SK-N-SH treated with all-trans-retinoic acid at 6 μM for 48 hours (cell line): ENCODE data around the gene CNTNAP2.

ENCODE experiments used
- ATAC-seq: fragments of 200-7000 bp; cut with Tn5 transposase; 3 replicates; pipeline ENCODE4 v1.9.1; 2020; ENCODE audit warnings: mild to moderate bottlenecking, moderate library complexity
- ARNTL ChIP-seq: fragments of 450-650 bp; formaldehyde crosslinking; IDR thresholded peaks from 2 replicates; pipeline ENCODE4 v1.5.0; 2020; ENCODE audit warnings: low read depth, mild to moderate bottlenecking, moderate library complexity, borderline replicate concordance
- BACH2 ChIP-seq: fragments of 250-450 bp; sonication (Bioruptor Pico); IDR thresholded peaks from 2 replicates; pipeline ENCODE4 v1.9.0; 2021; ENCODE audit warnings: mild to moderate bottlenecking, borderline replicate concordance
- CREB5 ChIP-seq: fragments of 250-450 bp; sonication (Bioruptor Pico); IDR thresholded peaks from 2 replicates; pipeline ENCODE4 v1.5.1; 2020; ENCODE audit warnings: low read depth, mild to moderate bottlenecking, moderate library complexity
- CSDC2 ChIP-seq: fragments of 250-450 bp; sonication (Bioruptor Pico); IDR thresholded peaks from 2 replicates; pipeline ENCODE4 v1.5.0; 2020; ENCODE audit warnings: mild to moderate bottlenecking, moderate library complexity
- ESRRG ChIP-seq: fragments of 250-450 bp; sonication (Bioruptor Pico); IDR thresholded peaks from 2 replicates; pipeline ENCODE4 v1.6.1; 2021; ENCODE audit warnings: mild to moderate bottlenecking
- GLIS3 ChIP-seq: fragments of 250-450 bp; sonication (Bioruptor Pico); IDR thresholded peaks from 2 replicates; pipeline ENCODE4 v1.5.0; 2020; ENCODE audit warnings: mild to moderate bottlenecking, moderate library complexity
- ISL1 ChIP-seq: fragments of 250-450 bp; sonication (Bioruptor Pico); IDR thresholded peaks from 2 replicates; pipeline ENCODE4 v2.1.2; 2022; ENCODE audit warnings: mild to moderate bottlenecking, moderate library complexity
- OSR1 ChIP-seq: fragments of 250-450 bp; sonication (Bioruptor Pico); IDR thresholded peaks from 2 replicates; pipeline ENCODE4 v1.8.0; 2022; ENCODE audit warnings: moderate library complexity, mild to moderate bottlenecking, inconsistent platforms
- PATZ1 ChIP-seq: fragments of 250-450 bp; sonication (Bioruptor Pico); IDR thresholded peaks from 2 replicates; pipeline ENCODE4 v1.8.0; 2020; ENCODE audit warnings: mild to moderate bottlenecking, moderate library complexity, borderline replicate concordance
- POU6F1 ChIP-seq: fragments of 250-450 bp; sonication (Bioruptor Pico); IDR thresholded peaks from 2 replicates; pipeline ENCODE4 v1.8.0; 2021; ENCODE audit warnings: low read depth, mild to moderate bottlenecking, moderate library complexity, borderline replicate concordance
- RARB ChIP-seq: fragments of 250-450 bp; sonication (Bioruptor Pico); IDR thresholded peaks from 2 replicates; pipeline ENCODE4 v1.8.0; 2021; ENCODE audit warnings: mild to moderate bottlenecking, moderate library complexity
- SNAI2 ChIP-seq: fragments of 250-450 bp; sonication (Bioruptor Pico); IDR thresholded peaks from 2 replicates; pipeline ENCODE4 v1.5.0; 2020; ENCODE audit warnings: mild to moderate bottlenecking, moderate library complexity
- TCF4 ChIP-seq: fragments of 250-450 bp; sonication (Bioruptor Pico); IDR thresholded peaks from 2 replicates; pipeline ENCODE4 v1.8.0; 2021; ENCODE audit warnings: mild to moderate bottlenecking, moderate library complexity, borderline replicate concordance
- TOX ChIP-seq: fragments of 250-450 bp; sonication (Bioruptor Pico); IDR thresholded peaks from 2 replicates; pipeline ENCODE4 v1.8.0; 2021; ENCODE audit warnings: mild to moderate bottlenecking, moderate library complexity, borderline replicate concordance
- TSHZ2 ChIP-seq: fragments of 250-450 bp; sonication (Bioruptor Pico); IDR thresholded peaks from 2 replicates; pipeline ENCODE4 v1.5.0; 2020; ENCODE audit warnings: mild to moderate bottlenecking, moderate library complexity
- ZC3H10 ChIP-seq: fragments of 250-450 bp; sonication (Bioruptor Pico); IDR thresholded peaks from 2 replicates; pipeline ENCODE4 v1.5.1; 2021; ENCODE audit warnings: mild to moderate bottlenecking, moderate library complexity
- ZFP3 ChIP-seq: fragments of 250-450 bp; sonication (Bioruptor Pico); IDR thresholded peaks from 2 replicates; pipeline ENCODE4 v1.5.0; 2020; ENCODE audit warnings: mild to moderate bottlenecking, moderate library complexity
- ZFP30 ChIP-seq: fragments of 450-650 bp; formaldehyde crosslinking; IDR thresholded peaks from 2 replicates; pipeline ENCODE4 v1.5.0; 2022; ENCODE audit warnings: mild to moderate bottlenecking, moderate library complexity
- ZNF565 ChIP-seq: fragments of 450-650 bp; formaldehyde crosslinking; conservative IDR thresholded peaks from 2 replicates; pipeline ENCODE4 v1.5.0; 2020; ENCODE audit warnings: low read depth, mild to moderate bottlenecking, moderate library complexity
- ZNF70 ChIP-seq: fragments of 450-650 bp; formaldehyde crosslinking; IDR thresholded peaks from 2 replicates; pipeline ENCODE4 v1.5.0; 2020; ENCODE audit warnings: mild to moderate bottlenecking, moderate library complexity
- ZNF8 ChIP-seq: fragments of 450-650 bp; formaldehyde crosslinking; IDR thresholded peaks from 2 replicates; pipeline ENCODE4 v1.5.0; 2020; ENCODE audit warnings: mild to moderate bottlenecking, moderate library complexity
- TF ChIP-seq, protein P1 (sequence below): fragments of 250-450 bp; sonication (Bioruptor Pico); IDR thresholded peaks from 2 replicates; pipeline ENCODE4 v1.5.1; 2021; ENCODE audit warnings: mild to moderate bottlenecking, moderate library complexity

Gene CNTNAP2

GRCh38 chr7:146314962-146315361 lies 198.4 kb downstream of the CNTNAP2 start:
- ATAC-seq: no peak
- no peak for TF ChIP-seq TOX
- no peak for TF ChIP-seq RARB
- TF ChIP-seq ZNF8: no peak
- no peak for TF ChIP-seq CSDC2
- no peak for TF ChIP-seq BACH2 (CRISPR knock-in tag)
- TF ChIP-seq POU6F1 (CRISPR knock-in tag): no peak
- TF ChIP-seq, protein P1, sequence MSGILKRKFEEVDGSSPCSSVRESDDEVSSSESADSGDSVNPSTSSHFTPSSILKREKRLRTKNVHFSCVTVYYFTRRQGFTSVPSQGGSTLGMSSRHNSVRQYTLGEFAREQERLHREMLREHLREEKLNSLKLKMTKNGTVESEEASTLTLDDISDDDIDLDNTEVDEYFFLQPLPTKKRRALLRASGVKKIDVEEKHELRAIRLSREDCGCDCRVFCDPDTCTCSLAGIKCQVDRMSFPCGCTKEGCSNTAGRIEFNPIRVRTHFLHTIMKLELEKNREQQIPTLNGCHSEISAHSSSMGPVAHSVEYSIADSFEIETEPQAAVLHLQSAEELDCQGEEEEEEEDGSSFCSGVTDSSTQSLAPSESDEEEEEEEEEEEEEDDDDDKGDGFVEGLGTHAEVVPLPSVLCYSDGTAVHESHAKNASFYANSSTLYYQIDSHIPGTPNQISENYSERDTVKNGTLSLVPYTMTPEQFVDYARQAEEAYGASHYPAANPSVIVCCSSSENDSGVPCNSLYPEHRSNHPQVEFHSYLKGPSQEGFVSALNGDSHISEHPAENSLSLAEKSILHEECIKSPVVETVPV (CRISPR knock-in tag): no peak
- TF ChIP-seq OSR1 (CRISPR knock-in tag): no peak
- TF ChIP-seq ISL1 (CRISPR knock-in tag): no peak
- TF ChIP-seq CREB5 (CRISPR knock-in tag): no peak
- TF ChIP-seq ZNF70 (CRISPR knock-in tag): no peak
- no peak for TF ChIP-seq GLIS3 (CRISPR knock-in tag)
- TF ChIP-seq TSHZ2 (CRISPR knock-in tag): no peak
- TF ChIP-seq ZFP30 (CRISPR knock-in tag): no peak
- TF ChIP-seq PATZ1 (CRISPR knock-in tag): no peak
- TF ChIP-seq ZC3H10 (CRISPR knock-in tag): no peak
- TF ChIP-seq ESRRG (CRISPR knock-in tag): no peak

GRCh38 chr7:146319629-146320028 lies 203.0 kb downstream of the CNTNAP2 start:
- ATAC-seq: no peak
- TF ChIP-seq TSHZ2 (CRISPR knock-in tag): no peak
- TF ChIP-seq ZC3H10 (CRISPR knock-in tag): no peak
- TF ChIP-seq TOX: no peak
- no peak for TF ChIP-seq ESRRG (CRISPR knock-in tag)
- TF ChIP-seq BACH2 (CRISPR knock-in tag): no peak
- no peak for TF ChIP-seq SNAI2
- no peak for TF ChIP-seq ARNTL
- no peak for TF ChIP-seq ISL1 (CRISPR knock-in tag)
- TF ChIP-seq ZNF70 (CRISPR knock-in tag): no peak
- no peak for TF ChIP-seq ZFP3 (CRISPR knock-in tag)
- no peak for TF ChIP-seq POU6F1 (CRISPR knock-in tag)
- no peak for TF ChIP-seq PATZ1 (CRISPR knock-in tag)
- no peak for TF ChIP-seq TCF4 (CRISPR knock-in tag)
- no peak for TF ChIP-seq ZNF565
- no peak for TF ChIP-seq CREB5 (CRISPR knock-in tag)
- TF ChIP-seq RARB: no peak
- no peak for TF ChIP-seq ZFP30 (CRISPR knock-in tag)
- TF ChIP-seq, all 23 proteins: peak for 0
